Liver (tissue), 3 donors: ENCODE results near the gene RELB.

Experiments
- EGR1 ChIP-seq, 2 donors: IDR thresholded peaks; 2 replicates each; pipeline ENCODE4 v1.6.1; 2016 to 2018; ENCODE audit warnings: antibody characterized with exemption in 2 of 2, low read depth in 2 of 2
- JUND ChIP-seq, 2 donors: IDR thresholded peaks; 2 replicates each; pipeline ENCODE4 v1.6.1; 2016; ENCODE audit warnings: antibody characterized with exemption in 2 of 2
- TAF1 ChIP-seq: conservative IDR thresholded peaks from 2 replicates; pipeline ENCODE4 v1.6.1; 2016; ENCODE audit warnings: antibody characterized with exemption, mild to moderate bottlenecking
- TF ChIP-seq, protein P1 (sequence below): IDR thresholded peaks from 2 replicates; pipeline ENCODE4 v1.6.1; 2016; ENCODE audit warnings: antibody characterized with exemption
- TF ChIP-seq, protein P2 (sequence below): IDR thresholded peaks from 2 replicates; pipeline ENCODE4 v1.6.1; 2016; ENCODE audit warnings: antibody characterized with exemption, mild to moderate bottlenecking
- TF ChIP-seq, protein P3 (sequence below): IDR thresholded peaks from 2 replicates; pipeline ENCODE4 v1.6.1; 2016; ENCODE audit warnings: antibody characterized with exemption
- TF ChIP-seq, protein P4 (sequence below): fragments of 150-350 bp; IDR thresholded peaks from 2 replicates; pipeline ENCODE4 v1.5.1; 2017; ENCODE audit warnings: improper control_type of control experiment, low read depth, low read length; ENCODE audit not compliant: missing input control
- TF ChIP-seq, protein P5 (sequence below): IDR thresholded peaks from 2 replicates; pipeline ENCODE4 v1.6.1; 2016; ENCODE audit warnings: antibody characterized with exemption
- donor health status: healthy.
- donor health status: healthy.

DNA sequence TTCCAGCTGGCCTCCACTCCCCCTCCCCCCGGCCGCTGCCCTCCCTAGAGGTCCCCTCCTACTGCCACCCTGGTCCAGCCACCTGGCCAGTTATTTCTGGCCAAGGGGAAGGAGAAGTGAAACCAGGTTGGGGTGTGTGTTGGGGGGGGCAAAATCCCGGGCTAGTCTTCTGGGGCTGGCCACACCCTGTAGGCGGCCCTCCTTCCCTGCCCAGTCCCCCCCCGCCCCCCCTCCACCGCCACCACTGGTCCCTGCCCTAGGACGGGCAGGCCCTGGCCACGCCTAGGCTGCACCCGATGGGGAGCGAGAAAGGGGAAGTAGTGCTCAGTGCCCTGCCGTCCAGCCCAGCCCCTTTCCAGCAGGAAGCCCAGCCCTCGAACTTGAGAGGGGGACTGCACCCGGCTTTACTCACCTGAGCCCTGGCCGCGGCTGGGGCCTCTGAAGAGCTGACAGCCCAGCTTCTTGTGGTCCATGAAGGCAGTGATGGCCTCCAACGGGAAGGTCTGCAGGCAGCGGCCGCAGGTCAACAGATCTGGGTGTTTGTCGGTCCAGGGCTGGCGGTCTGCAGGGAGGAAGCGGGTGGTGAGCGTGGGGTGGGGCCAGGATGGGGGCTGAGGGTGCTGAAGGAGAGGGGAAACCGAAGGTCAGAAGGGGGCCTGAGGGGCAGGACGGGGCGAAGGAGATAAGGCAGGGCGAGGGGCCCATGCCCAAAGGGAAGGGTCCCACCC, 74.2 kb downstream of the RELB start:
- TF ChIP-seq, protein P1, sequence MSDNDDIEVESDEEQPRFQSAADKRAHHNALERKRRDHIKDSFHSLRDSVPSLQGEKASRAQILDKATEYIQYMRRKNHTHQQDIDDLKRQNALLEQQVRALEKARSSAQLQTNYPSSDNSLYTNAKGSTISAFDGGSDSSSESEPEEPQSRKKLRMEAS: no peak
- TF ChIP-seq, protein P2, sequence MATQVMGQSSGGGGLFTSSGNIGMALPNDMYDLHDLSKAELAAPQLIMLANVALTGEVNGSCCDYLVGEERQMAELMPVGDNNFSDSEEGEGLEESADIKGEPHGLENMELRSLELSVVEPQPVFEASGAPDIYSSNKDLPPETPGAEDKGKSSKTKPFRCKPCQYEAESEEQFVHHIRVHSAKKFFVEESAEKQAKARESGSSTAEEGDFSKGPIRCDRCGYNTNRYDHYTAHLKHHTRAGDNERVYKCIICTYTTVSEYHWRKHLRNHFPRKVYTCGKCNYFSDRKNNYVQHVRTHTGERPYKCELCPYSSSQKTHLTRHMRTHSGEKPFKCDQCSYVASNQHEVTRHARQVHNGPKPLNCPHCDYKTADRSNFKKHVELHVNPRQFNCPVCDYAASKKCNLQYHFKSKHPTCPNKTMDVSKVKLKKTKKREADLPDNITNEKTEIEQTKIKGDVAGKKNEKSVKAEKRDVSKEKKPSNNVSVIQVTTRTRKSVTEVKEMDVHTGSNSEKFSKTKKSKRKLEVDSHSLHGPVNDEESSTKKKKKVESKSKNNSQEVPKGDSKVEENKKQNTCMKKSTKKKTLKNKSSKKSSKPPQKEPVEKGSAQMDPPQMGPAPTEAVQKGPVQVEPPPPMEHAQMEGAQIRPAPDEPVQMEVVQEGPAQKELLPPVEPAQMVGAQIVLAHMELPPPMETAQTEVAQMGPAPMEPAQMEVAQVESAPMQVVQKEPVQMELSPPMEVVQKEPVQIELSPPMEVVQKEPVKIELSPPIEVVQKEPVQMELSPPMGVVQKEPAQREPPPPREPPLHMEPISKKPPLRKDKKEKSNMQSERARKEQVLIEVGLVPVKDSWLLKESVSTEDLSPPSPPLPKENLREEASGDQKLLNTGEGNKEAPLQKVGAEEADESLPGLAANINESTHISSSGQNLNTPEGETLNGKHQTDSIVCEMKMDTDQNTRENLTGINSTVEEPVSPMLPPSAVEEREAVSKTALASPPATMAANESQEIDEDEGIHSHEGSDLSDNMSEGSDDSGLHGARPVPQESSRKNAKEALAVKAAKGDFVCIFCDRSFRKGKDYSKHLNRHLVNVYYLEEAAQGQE: no peak
- TF ChIP-seq, protein P3, sequence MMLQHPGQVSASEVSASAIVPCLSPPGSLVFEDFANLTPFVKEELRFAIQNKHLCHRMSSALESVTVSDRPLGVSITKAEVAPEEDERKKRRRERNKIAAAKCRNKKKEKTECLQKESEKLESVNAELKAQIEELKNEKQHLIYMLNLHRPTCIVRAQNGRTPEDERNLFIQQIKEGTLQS: no peak
- TF ChIP-seq, protein P4, sequence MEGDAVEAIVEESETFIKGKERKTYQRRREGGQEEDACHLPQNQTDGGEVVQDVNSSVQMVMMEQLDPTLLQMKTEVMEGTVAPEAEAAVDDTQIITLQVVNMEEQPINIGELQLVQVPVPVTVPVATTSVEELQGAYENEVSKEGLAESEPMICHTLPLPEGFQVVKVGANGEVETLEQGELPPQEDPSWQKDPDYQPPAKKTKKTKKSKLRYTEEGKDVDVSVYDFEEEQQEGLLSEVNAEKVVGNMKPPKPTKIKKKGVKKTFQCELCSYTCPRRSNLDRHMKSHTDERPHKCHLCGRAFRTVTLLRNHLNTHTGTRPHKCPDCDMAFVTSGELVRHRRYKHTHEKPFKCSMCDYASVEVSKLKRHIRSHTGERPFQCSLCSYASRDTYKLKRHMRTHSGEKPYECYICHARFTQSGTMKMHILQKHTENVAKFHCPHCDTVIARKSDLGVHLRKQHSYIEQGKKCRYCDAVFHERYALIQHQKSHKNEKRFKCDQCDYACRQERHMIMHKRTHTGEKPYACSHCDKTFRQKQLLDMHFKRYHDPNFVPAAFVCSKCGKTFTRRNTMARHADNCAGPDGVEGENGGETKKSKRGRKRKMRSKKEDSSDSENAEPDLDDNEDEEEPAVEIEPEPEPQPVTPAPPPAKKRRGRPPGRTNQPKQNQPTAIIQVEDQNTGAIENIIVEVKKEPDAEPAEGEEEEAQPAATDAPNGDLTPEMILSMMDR: no peak
- TF ChIP-seq JUND (IDR thresholded peaks at IDR 0.05) (no peak), TAF1 (no peak), EGR1 (IDR thresholded peaks at IDR 0.05; ENCODE audit: low read depth in 2 of 2) (no peak)
- TF ChIP-seq, protein P5, sequence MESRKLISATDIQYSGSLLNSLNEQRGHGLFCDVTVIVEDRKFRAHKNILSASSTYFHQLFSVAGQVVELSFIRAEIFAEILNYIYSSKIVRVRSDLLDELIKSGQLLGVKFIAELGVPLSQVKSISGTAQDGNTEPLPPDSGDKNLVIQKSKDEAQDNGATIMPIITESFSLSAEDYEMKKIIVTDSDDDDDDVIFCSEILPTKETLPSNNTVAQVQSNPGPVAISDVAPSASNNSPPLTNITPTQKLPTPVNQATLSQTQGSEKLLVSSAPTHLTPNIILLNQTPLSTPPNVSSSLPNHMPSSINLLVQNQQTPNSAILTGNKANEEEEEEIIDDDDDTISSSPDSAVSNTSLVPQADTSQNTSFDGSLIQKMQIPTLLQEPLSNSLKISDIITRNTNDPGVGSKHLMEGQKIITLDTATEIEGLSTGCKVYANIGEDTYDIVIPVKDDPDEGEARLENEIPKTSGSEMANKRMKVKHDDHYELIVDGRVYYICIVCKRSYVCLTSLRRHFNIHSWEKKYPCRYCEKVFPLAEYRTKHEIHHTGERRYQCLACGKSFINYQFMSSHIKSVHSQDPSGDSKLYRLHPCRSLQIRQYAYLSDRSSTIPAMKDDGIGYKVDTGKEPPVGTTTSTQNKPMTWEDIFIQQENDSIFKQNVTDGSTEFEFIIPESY: no peak
